SK-N-MC (cell line): ENCODE data around the gene SYNGR1.
A peak's percentile ranks its signal among the peaks of the same experiment; 100 is the strongest.
"Not testable (repeated sequence)": the region's sequence is repeated elsewhere in the genome, so short reads cannot be mapped to it uniquely, and the experiment has no call there.

ENCODE experiments used
- DNase-seq: peaks from one replicate; pipeline ENCODE4 v3.0.0-alpha.2; 2011; ENCODE audit warnings: low read depth, low spot score
- H3K27ac ChIP-seq: fragments of 200-600 bp; sonication (generic); 2 replicates; pipeline ENCODE4 v1.5.1; 2016; ENCODE audit warnings: mixed run types
- H3K36me3 ChIP-seq: fragments of 200-600 bp; sonication (generic); 2 replicates; pipeline ENCODE4 v1.6.1; 2017; ENCODE audit warnings: antibody characterized with exemption, low read length, mixed read lengths; ENCODE audit not compliant: insufficient read depth
- H3K4me3 ChIP-seq: fragments of 200-600 bp; sonication (generic); 2 replicates; pipeline ENCODE4 v1.5.1; 2016
- H3K9ac ChIP-seq: fragments of 200-600 bp; sonication (generic); 2 replicates; pipeline ENCODE4 v1.8.0; 2017; ENCODE audit warnings: mixed run types, mixed read lengths; ENCODE audit not compliant: insufficient read length
- H3K9me3 ChIP-seq: fragments of 200-600 bp; sonication (generic); 2 replicates; pipeline ENCODE4 v1.6.1; 2017; ENCODE audit warnings: low read depth, mild to moderate bottlenecking, antibody characterized with exemption, low read length, moderate library complexity, mixed read lengths
- EZH2 ChIP-seq: fragments of 200-600 bp; sonication (generic); IDR thresholded peaks from one replicate; pipeline ENCODE4 v1.6.1; 2017; ENCODE audit warnings: antibody characterized with exemption
- FOXP2 ChIP-seq: optimal IDR thresholded peaks from 2 replicates; pipeline ENCODE3; 2011; ENCODE audit warnings: mild to moderate bottlenecking, moderate library complexity; ENCODE audit not compliant: insufficient read depth; ENCODE audit errors: extremely low read length, control extremely low read depth
- POLR2AphosphoS5 ChIP-seq: IDR thresholded peaks from 2 replicates; pipeline ENCODE4 v1.6.1; 2012; ENCODE audit warnings: mild to moderate bottlenecking, low read depth, low read length, borderline replicate concordance

SYNGR1 gene

DNA sequence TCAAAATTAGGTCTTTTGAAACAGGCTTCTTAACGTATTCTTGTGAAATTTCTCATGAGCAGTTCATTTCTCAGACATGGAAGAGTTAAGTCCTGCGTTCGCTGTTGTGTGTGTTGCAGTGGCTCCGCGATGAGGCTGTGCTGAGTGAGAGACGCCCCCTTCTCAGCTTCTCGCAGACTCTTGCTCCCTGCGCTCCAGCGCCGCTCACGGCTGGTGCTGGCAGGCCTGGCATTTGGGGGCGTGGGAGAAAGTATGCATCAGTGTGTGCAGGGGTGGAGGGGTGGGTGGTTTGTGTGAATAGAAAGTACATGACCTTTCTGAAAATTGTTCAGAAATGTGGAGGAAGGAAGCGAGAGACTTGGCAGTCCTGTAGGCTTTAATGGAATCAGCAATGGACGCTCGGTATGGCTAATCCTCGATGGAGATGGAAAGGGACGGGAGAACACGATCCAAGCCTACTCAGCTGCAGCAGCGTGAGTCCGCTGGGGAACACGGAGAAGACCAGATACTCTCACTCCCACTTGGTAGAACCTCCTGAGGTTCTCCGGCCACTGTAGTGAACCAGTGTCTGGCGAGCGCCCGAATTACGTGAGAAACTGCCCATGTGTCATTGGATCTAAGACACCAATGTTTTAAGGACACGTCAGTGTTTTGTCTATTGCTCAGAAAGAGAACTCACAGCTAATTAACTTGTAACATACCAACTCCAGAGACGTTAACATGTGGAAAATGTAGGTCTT, 55.7 kb downstream of the SYNGR1 start:
- DNase-seq: no peak
- Histone ChIP-seq H3K27ac (no peak overlapping the region), H3K4me3 (no peak overlapping the region), H3K9me3 (no peaks in the 10 kb centered on the region), H3K36me3 (no peaks in the 10 kb centered on the region; the same call in 1 of the 2 replicates), H3K9ac (no peak overlapping the region)
- no peak for TF ChIP-seq FOXP2
- TF ChIP-seq POLR2AphosphoS5: no peak
- TF ChIP-seq EZH2: no peak

GRCh38 chr22:39408173-39408572, 58.4 kb downstream of the SYNGR1 start:
- DNase-seq: no peak
- Histone ChIP-seq H3K9ac (no peak overlapping the region), H3K9me3 (no peaks in the 10 kb centered on the region), H3K27ac (no peak overlapping the region), H3K36me3 (no peaks in the 10 kb centered on the region; the same call in 1 of the 2 replicates), H3K4me3 (no peak overlapping the region)
- no peak for TF ChIP-seq POLR2AphosphoS5
- no peak for TF ChIP-seq EZH2

- Histone ChIP-seq H3K36me3 (no peaks in the 10 kb centered on the region; the same call in 1 of the 2 replicates), H3K27ac (no peak overlapping the region), H3K9ac (no peak overlapping the region), H3K9me3 (no peaks in the 10 kb centered on the region), H3K4me3 (no peak overlapping the region)
- DNase-seq: no peak
- TF ChIP-seq EZH2: no peak
- TF ChIP-seq FOXP2: no peak
- TF ChIP-seq POLR2AphosphoS5: no peak
Measured at GRCh38 chr22:39408807-39409206, 59.0 kb downstream of the SYNGR1 start.

- TF ChIP-seq FOXP2 (no peak), EZH2 (no peak), POLR2AphosphoS5 (no peak)
- Histone ChIP-seq H3K27ac (no peak overlapping the region), H3K4me3 (no peak overlapping the region), H3K9me3 (no peaks in the 10 kb centered on the region), H3K36me3 (no peaks in the 10 kb centered on the region; the same call in 1 of the 2 replicates), H3K9ac (no peak overlapping the region)
- no peak for DNase-seq
Measured at GRCh38 chr22:39409516-39410029, 59.8 kb downstream of the SYNGR1 start.

DNA sequence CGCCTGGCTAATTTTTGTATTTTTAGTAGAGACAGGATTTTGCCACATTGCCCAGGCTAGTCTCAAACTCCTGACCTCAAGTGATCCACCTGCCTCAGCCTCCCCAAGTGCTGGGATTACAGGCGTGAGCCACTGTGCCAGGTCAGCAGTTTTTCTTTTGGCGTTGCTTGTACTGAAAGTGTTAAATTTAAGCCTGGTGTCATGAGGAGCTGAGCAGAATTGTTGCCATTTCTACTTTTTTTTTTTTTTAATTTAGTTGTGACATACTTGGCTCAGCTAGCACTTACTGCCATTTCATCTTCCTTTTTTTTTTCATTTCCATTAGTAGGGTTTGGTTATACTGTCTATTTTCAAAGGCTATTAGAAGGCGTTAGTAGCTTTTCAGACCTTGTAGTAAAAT, 60.5 kb downstream of the SYNGR1 start:
- H3K36me3 ChIP-seq: no peaks in the 10 kb centered on the region; the same call in 1 of the 2 replicates
- no peaks in the 10 kb centered on the region for H3K9me3 ChIP-seq
- no peak overlapping the region for H3K9ac ChIP-seq
- H3K4me3 ChIP-seq: no peak overlapping the region
- DNase-seq: no peak
- no peak for TF ChIP-seq POLR2AphosphoS5
- TF ChIP-seq EZH2: no peak
- TF ChIP-seq FOXP2: no peak
- H3K27ac ChIP-seq: no peak overlapping the region

DNA sequence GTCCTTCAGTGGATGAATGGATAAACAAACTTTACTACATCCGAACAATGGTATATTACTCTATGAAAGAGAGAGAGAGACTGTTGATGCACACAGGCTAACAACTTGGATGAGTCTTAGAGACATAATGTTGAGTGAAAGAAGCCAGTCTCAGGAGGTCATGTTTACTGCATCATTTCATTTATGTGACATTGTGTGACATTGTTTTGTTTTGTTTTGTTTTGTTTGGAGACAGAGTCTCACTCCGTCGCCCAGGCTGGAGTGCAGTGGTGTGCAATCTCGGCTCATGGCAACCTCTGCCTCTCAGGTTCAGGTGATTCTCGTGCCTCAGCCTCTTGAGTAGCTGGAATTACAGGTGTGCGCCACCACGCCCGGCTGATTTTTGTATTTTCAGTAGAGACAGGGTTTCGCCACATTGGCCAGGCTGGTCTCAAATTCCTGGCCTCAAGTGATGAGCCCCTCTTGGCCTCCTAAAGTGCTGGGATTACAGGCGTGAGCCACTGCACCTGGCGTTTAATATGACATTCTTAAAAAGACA, 62.1 kb downstream of the SYNGR1 start:
- not testable (repeated sequence) for H3K9me3 ChIP-seq, H3K36me3 ChIP-seq, DNase-seq, H3K9ac ChIP-seq, H3K4me3 ChIP-seq
- H3K27ac ChIP-seq: peak overlapping the region; percentile 76; the same call in 1 of the 2 replicates

GRCh38 chr22:39413204-39413603, 63.4 kb downstream of the SYNGR1 start:
- H3K9ac ChIP-seq, DNase-seq: not testable (repeated sequence)

GRCh38 chr22:39414377-39414776, 64.6 kb downstream of the SYNGR1 start:
- Histone ChIP-seq H3K4me3 (no peak overlapping the region), H3K9ac (no peak overlapping the region), H3K27ac (no peak overlapping the region), H3K9me3 (no peaks in the 10 kb centered on the region), H3K36me3 (peaks cover 16% of the 10 kb centered on the region; the same call in 1 of the 2 replicates)
- no peak for TF ChIP-seq POLR2AphosphoS5
- no peak for TF ChIP-seq EZH2
- TF ChIP-seq FOXP2: no peak
- DNase-seq: no peak

More at GRCh38 chr22:39413204-39413603, 63.4 kb downstream of the SYNGR1 start:
- H3K36me3 ChIP-seq: peaks cover 11% of the 10 kb centered on the region; the same call in 1 of the 2 replicates
- not testable (repeated sequence) for H3K4me3 ChIP-seq, H3K27ac ChIP-seq, H3K9me3 ChIP-seq

DNA sequence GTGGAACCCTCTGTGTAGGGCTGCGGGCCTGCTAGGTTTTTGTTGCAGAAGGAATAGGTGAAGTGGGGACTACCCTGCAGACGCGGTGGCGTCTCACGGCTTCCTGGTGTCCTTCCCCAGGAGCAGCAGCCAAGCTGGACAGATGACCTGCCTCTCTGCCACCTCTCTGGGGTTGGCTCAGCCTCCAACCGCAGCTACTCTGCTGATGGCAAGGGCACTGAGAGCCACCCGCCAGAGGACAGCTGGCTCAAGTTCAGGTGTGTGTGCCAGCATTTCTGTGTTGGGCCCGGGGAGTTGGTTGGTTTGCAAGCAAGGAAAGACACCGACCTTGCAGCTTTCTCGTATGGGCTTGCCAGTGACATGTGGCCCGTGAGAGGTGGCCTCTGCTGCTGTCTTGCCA, 65.1 kb downstream of the SYNGR1 start:
- Histone ChIP-seq H3K27ac (no peak overlapping the region), H3K9me3 (no peaks in the 10 kb centered on the region)

More for the DNA sequence above, 65.1 kb downstream of the SYNGR1 start:
- no peak for DNase-seq
- no peak for TF ChIP-seq EZH2
- TF ChIP-seq FOXP2: no peak
- no peak for TF ChIP-seq POLR2AphosphoS5
- H3K4me3 ChIP-seq: no peak overlapping the region
- peaks cover 20% of the 10 kb centered on the region; the same call in 1 of the 2 replicates for H3K36me3 ChIP-seq
- no peak overlapping the region for H3K9ac ChIP-seq
